Measurements from ENCODE around the gene MMD2.

DNA sequence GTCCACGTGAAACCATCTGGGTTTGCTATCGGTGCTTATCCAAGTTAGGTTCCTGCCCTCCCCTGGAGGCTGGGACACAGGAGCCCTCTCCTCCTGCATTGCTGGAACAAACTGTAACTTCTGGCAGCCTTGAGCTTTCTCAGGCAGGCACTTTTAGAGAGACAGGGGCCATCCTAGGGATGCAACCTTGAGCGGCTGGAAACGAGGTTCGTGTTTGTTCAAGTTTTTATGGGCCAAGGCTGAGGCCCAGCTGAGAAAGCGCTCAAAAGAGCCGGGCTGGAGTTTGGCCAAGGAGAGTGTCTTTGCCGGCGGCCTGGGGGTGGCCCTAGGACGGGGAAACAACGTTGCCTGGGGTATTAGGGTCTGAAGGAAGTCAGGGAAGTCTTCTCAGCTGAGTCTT lies 5.5 kb upstream of the MMD2 start:
- TF ChIP-seq ZFP3 (CRISPR knock-in tag; IDR thresholded peaks at IDR 0.05) (no peak), OSR1 (CRISPR knock-in tag; IDR thresholded peaks at IDR 0.05) (no peak), ZNF8 (CRISPR knock-in tag; IDR thresholded peaks at IDR 0.05) (no peak), ISL1 (CRISPR knock-in tag; IDR thresholded peaks at IDR 0.05) (no peak), TOX (CRISPR knock-in tag; IDR thresholded peaks at IDR 0.05; ENCODE audit: borderline replicate concordance) (no peak)

All from SK-N-SH treated with all-trans-retinoic acid at 6 μM for 48 hours (cell line).